NCI-H1417 (cell line): ENCODE results near the gene WDR5B.

Experiments used
- DNase-seq, 3 experiments: peaks; one replicate each; lab custom pipeline; 2025; lab: John Stamatoyannopoulos, UW

WDR5B gene

DNA sequence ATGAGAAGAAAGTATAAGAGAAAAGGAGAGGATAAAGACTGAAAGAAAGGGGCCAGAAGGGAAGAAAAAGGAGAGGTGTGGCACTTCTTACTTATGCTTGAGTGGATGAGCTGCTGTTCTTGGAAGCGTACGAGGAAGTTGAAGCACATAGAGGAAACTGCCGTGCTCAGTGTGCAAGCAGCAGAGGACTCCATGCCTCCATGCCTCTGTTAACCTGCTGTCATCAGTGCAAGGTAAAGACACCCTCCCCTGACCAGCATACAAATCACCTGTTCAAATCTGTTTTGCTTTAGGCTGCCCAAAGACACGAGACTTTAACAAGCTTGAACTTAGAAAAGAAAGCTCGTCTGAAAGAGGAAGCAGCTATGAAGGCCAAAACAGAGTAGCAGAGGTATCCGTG lies 6.4 kb downstream of the WDR5B start:
- no peak for DNase-seq

DNA sequence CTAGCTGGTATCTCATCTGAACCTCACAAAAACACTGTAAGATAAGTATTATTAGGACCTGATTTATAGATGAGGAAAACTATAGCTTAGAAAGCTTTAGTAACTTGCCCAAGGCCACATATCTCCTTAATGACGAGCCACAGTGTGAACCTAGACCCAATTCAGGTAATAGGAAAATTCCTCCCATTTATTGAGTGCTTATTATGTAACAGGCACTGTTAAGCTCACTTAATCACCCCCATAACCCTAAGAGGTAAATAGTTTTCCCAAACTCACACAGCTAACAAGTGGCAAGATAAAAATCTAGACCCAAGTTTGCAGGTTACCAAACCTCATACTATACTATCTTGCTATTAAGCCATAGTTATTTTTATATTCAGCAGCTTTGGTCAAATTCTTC lies 7.9 kb downstream of the WDR5B start:
- DNase-seq: no peak

DNA sequence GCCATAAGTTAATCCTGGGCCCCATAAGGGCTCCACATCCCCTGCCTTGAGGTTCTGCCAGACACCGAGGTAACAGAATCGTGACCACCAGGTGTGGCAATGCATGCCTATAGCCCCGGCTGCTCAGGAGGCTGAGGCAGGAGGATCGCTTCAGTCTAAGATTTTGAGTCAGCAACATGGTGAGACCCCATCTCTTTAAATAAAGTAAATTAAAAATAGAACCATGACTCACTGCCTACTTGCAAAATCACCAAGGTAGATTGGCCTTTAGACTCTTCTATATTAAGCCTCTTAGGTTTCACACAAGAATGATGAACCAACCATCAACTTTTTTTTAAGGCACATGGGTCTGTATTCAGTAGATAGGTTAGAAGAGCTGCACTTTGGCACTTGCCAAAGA lies 9.7 kb downstream of the WDR5B start:
- no peak for DNase-seq

DNA sequence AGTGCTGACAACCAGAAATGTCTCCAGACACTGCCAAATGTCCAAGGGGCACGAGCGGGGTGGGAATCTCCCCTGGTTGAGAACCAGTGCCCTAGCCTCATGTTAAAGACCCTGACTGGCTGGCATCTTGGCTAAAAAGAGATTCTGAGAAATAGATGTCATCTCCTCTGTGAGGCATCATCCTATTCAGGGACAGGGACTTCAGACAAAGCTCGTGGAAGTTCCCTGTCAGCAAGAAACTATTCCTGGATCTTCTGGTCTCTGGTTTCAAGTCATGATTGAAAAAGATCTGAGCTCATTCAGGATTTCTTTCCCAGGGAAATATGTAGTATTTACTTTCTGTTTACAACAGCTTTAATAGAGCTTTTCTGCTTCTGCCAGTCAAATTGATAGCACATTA lies 10.8 kb downstream of the WDR5B start:
- no peak for DNase-seq

DNA sequence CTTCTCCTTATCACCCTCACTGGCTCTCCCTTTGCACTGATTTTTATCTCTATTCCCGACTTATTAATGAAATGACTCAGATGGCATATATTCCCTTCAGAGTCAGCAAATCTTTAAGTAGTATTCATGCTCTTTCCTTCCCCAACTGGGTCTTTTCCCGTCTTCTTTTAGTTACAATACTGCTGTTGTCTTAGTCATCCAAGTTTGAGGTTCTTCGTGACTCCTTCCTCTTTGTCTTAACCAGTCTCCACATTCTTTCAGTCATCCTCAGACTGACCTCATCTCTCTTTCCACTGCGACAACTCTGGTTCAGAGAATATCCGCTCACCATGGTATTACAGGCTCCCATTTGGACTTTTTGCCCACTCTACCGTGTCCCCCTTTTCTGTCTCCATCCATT lies 12.4 kb downstream of the WDR5B start:
- no peak for DNase-seq

DNA sequence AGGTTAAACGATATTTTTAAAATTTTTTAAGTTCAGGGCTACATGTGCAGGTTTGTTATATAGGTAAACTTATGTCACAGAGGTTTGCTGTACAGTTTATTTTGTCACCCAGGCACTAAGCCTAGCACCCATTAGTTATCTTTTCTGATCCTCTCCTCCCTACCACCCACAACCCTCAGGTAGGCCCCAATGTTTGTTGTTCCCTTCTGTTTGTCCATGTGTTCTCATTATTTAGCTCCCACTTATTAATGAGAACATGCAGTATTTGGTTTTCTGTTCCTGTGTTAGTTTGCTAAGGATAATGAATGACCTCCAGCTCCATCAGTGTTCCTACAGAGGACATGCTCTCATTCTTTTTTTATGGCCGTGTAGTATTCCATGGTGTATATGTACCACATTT lies 16.9 kb downstream of the WDR5B start:
- no peak for DNase-seq

DNA sequence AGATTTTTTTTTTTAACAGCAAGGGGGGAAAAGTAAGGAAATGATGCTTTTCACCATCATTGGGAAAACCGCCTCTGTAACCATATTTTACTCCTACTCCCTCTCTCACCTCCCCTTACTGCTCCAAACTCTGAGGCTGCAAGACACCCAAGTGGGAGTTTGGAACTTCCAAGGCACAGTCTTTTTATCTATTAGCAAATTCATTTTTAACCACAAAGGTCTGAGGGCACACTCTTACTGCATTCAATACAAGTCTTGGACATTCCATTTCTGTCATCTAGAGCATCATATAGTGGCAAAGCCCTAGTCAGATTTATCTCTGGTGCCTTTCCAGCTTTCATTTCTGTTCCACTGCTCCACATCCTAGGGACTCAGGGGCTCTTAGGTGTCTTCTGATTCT lies 18.7 kb downstream of the WDR5B start:
- no peak for DNase-seq

DNA sequence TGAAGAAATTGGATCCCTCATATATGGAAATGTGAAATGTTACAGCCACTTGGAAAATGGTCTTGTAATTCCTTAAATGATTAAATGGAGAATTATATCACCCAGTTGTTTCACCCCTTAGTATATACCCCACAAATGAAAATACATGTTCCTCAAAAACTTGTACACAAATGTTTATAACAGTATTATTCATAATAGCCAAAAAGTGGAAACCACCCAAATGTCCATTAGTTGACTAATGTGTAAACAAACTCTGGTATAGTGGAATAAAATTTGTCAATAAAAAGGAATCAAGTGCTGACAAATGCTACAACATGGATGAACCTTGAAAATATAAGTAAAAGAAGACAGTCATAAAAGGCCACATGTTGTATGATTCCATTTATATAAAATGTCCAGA lies 19.4 kb downstream of the WDR5B start:
- DNase-seq: no peak

DNA sequence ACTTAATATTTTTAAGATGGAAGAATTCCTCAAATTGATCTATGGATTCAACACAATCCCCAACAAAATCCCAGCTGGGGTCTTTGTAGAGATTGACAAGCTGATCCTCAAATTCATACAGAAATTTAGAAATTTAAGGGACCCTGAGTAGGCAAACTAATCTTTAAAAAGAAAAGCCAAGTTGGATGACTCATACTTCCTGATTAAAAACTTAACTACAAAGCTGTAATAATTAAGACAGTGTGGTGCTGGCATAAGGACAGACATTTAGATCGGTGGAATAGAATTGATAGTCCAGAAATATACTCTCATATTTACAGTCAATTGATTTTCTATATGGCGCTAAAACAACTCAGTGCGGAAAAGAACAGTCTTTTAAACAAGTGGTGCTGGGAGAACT lies 20.3 kb downstream of the WDR5B start:
- no peak for DNase-seq

DNA sequence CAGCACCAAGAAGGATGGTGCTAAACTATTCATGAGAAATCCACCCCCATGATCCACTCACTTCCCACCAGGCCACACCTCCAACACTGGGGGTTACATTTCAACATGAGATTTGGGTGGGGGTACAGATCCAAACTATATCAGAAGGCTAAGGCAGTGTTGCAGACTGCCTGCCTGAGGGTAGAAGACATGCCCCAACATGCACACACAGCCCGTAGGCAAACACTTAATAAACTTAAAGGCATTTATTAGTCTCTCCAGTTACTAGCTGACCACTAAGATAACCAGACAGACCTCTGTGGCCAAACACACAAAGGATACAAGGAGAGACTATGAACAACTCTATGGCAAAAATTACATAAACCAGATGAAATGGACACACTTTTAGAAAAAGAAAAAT lies 21.7 kb downstream of the WDR5B start:
- DNase-seq: peak in 1 of 3 experiments; percentile 8

DNA sequence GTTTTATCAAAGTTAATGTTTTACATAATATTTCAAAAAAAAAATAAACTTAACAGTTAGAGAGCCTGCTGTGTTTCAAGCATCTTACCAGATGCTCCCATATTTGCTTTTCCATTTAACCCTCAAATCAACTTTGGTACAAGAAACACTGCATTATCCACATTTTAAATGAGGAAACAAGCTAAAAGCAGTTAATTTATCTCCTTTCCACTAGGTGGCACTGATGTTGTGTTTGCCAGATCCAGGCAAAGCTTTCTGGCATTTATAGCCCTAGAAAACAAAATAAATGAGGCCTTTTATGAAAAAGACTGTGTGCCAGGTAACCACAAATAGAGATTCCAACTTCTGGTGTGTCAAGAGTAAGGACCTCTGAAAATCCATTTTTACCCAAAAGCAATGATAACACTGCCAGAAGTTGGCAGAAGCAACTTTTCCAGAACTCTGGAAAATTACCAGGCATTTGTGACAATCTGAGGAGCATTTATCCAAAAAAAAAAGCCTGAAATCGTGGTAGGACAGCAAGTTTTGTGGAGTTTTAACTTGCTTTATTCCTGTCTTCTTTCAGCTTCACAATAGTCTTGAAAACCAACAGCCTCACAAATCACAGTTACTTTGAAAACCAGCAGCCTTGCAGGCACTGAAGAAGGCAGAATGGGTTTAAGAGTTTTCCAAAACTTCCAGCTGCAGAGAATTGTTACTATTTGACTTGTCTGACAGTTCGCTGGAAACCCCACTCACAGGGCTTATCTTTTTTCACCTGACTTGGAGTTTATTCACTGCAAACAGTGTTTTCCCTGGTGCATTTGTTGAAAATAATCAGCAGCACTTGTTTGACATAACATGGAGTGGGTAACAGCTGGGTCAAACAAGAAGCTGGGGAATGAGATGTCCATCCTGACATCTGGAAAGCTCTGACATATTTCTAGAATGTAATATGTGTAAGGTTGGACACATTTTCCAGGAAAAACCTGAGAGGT lies 22.7 kb downstream of the WDR5B start:
- peak; percentile 15 to 55 (median 22) for DNase-seq

DNA sequence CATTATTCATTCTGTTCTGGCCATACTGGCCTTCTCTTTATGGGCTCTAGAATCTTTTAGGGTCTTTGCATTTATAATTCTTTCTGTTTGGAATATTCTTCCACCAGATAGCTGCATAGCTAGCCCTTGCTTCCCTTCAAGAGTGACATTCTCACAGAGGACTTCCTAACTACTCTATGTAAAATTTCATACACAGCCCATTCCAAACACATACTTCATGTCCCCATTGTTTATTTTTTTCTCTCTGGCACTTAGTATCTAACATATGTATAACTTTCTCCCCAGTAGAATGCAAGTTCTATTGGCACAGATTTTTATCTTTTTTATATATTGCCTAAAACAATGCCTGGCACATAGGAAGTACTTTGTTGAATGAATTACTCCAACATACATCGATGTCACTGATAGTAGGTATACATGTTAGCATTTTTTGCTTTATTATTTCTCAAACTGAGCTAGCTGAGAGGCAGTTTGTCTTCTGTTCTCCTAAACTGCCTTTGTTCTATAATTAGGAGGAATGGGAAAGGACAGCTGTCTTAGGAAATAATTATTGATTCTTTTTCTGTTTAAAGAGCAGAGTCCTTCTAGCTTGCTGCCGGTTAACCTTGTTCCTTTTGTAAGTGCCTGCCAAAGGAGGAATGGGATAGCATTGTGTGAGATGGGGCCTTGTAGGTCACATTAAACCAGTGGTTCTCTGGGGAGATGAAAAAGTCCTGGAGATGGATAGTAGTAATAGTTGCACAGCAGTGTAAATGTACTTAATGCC lies 24.0 kb downstream of the WDR5B start:
- DNase-seq: no peak

DNA sequence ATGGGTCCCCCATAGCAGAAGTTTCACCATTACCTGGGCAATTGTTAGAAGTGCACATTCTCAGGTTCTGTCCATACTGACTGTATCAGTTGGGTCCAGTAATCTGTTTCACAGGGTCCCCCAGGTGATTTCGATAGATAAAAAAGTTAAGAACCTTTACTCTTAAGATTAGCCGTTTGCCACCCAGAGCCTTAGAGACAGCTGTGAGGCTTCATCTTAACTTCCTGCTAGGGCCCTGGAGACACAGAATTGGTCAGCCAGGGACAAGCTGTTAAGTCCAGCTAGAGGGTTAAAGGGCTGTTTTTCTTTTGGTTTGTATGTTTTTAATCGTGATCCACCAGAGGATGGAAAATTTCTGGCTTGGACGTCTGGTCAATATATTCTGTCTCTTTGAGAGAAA lies 25.2 kb downstream of the WDR5B start:
- DNase-seq: no peak

DNA sequence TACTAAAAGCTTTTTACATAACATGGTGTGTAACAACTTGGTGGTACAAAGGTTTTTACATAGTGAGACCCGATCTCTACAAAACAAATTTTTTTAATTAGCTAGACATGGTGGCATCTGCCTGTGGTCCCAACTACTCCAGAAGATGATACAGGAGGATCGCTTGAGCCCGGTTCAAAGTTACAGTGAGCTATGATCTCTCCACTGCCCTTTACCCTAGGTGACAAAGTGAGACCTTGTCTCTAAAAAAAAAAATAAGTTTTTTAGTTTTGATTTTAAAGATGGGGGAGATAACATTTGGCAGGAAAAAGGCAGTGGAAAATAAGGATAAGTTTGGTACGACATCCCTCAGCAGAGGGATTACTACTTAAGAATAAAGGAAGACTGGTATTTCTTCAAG lies 26.0 kb downstream of the WDR5B start:
- DNase-seq: no peak

DNA sequence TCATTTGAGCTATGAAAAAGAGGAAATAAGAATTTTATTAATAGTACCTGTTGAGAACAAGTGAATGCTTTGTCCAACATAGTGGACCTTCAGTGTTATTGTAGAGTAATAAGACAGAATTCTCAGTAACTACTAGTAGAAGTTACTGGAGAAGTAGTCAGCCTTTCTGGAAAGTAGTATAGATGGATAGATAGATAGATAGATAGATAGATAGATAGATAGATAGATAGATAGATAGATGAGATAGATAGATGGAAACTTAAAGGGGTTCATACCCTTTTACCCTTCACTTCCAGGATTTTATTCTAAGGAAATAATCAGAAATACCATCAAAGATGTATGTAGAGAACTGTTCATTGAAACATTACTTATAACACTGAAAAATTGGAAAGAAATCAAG lies 26.7 kb downstream of the WDR5B start:
- DNase-seq: no peak

DNA sequence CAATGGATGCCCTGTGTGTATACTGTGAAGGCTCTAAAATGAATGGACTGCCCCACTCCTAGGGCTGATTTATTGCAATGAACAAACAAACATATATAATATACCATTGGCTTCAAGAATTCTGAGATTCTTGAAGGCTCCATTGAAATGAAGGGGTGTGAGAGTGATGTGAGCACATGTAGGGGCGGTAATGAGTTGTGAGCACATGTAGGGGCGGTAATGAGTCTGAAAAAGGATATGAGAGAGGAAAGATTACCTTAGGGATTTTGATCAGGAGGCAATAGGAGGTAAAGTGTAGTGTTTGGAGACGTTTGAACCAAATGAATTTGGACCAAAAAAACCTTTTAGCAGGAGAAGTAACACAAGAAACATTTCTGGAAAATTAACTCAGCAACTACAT lies 28.2 kb downstream of the WDR5B start:
- no peak for DNase-seq

DNA sequence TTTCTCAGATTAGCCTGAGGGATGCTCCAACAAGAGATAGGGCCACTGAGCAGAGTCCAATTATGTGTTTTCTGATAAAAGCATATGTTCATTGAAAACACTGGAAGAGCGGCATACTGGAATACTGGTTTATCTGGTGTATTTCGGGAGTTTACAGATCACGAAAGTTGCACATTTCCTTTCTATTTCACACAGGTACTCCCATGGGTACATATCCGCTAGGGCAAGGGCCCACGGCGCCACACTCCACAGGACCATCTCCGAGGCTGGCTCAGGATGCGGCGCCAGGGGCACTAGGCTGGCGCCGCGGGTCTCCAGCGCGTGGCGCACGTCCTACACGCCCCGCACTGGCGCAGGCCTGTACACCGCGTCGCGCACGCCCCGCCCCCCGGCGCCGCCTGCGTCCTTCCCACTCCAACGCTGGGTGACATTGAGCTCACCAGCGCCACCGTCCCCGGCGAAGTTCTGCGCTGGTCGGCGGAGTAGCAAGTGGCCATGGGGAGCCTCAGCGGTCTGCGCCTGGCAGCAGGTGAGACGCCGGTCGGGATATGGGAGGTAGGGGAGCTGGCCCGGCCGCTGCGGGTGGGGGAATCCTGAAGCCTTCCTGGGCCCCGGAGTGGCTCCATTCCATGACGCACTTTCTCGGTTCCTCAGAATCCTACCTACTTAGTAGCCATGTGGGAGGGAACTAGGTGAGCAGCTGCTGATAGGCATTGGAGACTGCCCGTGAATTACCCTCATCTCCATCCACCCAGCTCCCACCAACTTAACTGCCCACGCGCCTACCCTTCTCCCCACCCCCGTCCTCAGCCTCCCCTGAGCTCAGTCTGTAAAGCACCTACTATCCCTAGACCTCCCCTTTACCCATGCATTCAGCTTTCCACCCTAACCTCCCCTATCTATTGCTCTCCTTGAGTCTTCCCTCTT lies 31.8 kb downstream of the WDR5B start, which contains the start of gene FAM162A:
FAM162A (plus strand) TSS at position 412 of the 927 bp plus-strand sequence; CDS start at position 496, 84 bp downstream.
- DNase-seq: peak; percentile 95 to 97 (median 97)

DNA sequence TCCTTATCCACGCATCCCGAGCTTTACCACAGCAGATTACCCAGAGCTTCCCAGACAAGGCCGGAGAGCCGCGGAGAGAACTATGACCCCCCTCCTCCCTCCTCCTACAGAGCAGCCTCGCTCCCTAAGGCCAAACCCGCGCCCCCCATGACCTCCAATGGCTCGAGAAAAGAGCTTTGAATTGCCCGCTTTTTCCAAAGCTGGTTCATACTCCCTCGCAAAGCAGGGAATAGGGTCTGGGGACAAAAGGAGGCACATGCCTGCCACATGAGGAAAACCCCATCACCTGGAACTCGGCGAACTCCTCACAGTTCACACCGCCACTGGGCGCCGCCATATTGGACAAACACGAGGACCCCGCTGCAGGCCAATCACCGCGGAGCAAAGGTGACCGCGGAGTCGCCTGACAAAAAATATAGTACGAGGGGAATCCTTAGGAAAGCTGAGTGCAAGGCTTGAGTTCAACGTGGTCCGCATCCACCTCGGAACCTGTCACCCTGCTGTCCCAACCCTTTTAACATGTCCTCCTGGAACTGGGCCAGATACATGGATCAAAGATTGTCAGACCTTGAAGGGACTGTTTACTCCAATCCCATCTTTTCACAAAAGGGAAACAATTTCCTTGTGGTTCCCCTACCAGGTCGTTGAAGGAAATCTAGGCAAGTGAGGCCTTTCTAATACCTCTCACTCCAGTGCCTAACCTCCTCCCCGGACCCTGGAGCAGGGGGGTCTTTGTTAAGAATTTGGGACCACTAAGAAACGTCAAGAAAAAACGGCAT lies 32.8 kb downstream of the WDR5B start, which contains the start of gene MIX23:
MIX23 (minus strand) TSS at position 344 of the 779 bp plus-strand sequence; CDS start at position 337, 7 bp downstream.
- peak; percentile 90 to 94 (median 90) for DNase-seq

DNA sequence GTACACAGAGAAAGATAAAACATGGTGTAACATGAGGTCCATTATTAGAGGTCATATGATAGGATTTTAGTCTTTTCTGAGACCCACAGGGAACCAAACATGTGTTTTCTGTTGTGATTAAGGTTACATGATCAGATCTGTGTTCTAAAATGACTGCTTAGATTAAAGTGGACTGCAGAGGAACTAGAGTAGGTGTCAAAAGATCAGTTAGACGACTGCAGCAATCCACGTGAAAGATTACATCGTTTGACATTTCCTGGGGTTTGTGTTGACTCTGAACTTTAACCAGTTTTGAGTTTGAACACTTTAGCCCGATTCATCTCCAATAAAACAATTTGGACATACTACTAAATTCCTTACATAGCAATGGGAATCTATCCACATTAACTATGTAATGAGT lies 37.9 kb downstream of the WDR5B start:
- DNase-seq: no peak

DNA sequence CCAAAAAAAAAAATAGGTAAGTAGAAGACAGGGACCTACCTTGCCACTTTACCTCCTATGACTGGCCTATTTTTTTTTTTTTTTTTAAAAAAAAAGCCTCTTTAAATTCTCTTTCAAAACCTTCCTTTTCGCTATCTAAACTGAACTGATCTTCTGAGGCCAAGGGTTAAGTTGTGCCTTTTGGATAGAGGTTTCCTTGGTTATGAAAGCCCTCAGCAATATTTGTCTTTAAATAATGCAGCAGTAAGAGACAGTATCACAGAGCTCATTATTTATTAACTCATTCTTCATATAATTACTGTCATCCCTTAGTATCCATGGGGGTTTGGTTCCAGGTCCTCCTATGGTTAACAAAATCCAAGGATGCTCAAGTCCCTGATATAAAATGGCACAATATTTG lies 41.8 kb downstream of the WDR5B start:
- DNase-seq: no peak

DNA sequence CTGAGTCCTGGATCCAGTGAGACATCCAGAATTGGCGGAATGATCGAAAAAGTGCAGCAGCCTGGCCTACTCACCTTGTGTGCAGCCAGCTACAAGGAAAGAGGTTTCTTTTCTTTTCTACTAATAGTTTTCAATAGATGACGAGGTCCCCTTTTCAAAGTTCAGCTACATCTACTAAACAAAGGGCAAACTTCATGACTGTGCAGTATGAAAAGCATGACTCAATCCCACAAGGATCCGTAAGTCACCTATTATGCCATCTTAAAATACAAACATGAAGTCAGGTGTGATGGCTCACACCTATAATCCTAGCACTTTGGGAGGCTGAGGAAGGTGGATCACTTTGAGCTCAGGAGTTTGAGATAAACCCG lies 49.5 kb downstream of the WDR5B start:
- no peak for DNase-seq
